Stimulated activated CD4-positive, alpha-beta T cell treated with anti-CD3 and anti-CD28 coated beads, TNF-alpha, amount 100 ng/mL, for 48 hours (primary cell): ENCODE results near the gene TMOD3.

ENCODE experiments used
- DNase-seq, 3 donors: peaks; one replicate each; pipeline ENCODE4 v3.0.0-alpha.2; 2020; ENCODE audit warnings: low read depth in 3 of 3

Gene TMOD3

DNA sequence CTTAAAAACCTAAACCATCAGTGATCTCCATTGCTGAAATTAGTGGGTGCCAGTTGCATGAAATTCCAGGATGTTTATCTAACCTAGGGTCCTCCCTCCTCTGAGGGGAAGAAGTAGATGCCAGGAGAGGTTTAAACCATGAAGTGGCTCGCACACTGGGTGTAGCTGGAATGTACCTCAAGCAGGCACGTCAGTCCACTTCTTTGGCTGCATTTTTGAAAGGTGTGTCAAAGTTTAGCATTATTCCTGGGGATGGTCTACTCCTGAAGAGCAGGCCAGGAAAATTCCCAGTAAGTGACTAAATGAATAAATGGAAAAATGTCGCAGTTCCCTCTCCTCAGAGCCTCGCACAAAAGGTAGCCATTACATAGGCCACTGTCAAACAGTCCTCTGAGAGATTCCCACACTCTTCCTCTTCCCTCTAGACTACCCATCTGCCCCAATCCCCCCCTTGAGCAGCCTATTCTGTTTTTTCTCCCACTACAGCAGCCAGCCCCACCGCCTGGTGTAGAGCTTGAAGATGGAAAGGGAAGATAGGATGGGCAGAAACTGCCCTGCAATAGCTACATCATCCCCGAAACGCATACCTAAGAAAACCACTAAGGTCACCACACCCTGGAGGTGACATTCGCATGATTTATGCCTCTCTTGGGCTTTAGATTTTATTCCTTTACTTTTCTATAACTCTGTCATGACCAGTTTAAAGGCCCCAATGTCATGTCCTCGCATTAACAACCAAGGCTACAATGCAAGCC, 655 bp upstream of the TMOD3 start:
- DNase-seq, result no peak

DNA sequence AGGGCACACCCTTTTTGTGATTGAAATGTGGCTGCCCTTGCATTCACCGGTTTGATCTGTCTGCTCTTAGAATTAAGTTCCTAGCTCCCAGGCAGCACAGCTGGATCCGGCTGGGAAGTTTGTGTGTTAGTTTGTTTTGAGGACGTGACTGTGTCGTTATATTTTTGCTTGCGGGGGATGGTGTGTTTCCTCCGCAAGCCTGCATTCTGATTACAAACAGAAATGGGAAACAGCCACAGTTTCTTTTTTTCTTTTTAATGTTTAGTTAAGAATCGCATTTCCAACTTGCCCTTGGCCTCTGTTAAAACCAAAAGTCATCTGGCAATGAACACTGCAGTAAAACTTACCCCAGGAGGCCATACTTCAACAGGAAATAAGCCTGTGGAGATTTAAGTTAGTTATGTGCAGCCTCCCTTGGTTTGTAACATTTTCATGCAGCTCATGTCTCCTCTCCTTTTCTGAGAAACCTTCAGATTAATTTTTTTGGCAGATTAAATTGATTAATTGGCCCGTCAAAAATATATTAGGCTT, 888 bp downstream of the TMOD3 start:
- no peak for DNase-seq

DNA sequence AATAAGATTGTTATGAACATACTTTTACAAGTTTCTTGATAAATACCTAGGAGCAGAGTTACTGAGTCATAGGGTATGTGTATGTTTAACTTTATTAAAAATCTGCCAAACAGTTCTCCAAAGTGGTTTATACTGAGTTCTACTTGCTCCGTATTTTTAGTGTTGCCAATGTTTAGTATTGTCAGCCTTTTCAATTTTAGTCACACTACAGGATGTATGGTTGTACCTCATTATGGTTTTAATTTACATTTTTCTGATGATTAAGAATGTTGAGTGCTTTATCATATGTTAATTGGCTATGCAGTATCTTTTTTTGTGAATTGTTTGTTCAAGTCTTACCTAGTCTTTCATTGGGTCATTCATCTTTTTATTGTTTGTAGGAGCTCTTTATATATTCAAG, 4.3 kb downstream of the TMOD3 start:
- no peak for DNase-seq

DNA sequence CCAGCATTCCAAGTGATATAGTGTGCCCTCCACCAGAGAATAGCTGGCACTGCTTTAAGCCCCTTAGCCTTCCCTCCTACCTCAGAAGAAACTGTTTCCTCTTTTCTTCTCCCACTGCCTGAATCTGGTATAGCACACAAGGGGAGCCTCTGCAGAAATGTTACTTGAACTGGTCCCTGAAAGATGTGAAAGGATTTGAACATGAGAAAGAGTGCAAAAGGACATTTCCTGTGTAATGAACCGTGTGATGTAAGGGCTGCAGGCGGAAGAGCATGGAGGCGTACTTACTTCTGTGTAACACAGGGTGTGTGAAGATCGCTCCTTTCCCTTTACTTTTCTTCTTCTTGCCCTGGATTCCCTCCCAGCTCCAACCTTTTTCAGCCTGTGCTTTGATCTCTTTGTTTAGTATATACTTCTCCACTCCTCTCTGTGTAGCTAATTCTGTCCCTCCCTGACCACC, 8.4 kb downstream of the TMOD3 start:
- no peak for DNase-seq

DNA sequence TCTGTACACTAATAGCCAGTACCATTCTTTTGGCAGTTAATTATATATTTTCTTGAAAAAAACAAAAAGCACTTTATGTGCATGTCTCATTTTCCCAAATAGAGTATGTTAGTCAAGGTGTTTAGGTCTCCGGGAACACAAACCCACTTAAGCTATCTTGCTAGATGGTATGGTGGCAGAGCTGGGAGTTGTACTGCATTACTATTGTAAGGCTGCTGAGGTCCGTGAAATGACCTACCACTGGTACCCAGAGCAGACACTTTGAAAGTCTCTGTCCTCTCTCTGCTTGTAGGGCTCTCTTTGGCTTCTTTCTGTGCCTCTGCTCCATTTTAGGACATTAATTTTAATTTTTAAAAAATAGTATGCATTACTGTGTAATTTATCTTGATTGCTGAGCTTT, 8.8 kb downstream of the TMOD3 start:
- no peak for DNase-seq

DNA sequence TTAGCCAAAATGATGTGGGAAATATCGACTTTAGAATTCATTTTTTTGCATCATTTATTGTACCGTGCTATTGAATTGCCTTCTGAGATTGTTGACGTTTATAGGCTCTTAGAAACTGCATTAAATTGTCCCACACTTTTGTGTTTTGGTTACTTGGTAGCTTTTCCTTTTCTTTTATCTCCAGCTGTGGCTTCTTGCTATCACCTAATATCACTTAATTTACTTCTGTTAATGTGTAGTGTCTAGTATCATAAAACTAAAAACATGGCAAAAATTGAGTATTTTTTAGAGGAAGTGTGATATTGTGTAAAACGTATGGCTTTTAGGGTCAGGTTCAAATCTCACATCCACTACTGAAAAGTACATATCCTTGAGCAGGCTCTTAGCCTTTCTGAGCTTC, 11.2 kb downstream of the TMOD3 start:
- no peak for DNase-seq

DNA sequence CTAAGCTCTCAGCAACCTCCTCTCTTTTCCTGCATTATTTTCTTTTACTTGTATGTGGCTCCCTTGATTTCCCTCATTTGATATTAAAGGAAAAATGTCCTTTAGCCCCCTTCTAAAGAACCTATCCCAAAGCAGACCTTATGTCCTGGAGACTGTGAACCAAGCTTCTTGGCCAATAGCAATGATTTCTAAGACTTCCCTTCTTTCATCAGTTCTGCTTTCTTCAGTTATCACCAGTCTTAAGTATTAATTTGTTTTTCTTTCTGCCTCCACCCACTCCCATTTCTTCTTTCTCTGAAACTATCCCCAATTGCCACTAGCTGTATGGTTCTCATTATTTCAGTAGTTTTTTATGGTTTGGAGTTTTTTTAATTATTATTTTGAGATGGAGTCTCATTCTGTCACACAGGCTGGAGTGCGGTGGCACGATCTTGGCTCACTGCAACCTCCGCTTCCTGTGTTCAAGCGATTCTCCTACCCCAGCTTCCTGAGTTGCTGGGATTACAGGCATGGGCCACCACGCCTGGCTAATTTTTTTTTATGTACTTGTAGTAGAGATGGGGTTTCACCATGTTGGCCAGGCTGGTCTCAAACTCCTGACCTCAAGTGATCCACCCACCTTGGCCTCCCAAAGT, 12.1 kb downstream of the TMOD3 start:
- DNase-seq, result no peak

DNA sequence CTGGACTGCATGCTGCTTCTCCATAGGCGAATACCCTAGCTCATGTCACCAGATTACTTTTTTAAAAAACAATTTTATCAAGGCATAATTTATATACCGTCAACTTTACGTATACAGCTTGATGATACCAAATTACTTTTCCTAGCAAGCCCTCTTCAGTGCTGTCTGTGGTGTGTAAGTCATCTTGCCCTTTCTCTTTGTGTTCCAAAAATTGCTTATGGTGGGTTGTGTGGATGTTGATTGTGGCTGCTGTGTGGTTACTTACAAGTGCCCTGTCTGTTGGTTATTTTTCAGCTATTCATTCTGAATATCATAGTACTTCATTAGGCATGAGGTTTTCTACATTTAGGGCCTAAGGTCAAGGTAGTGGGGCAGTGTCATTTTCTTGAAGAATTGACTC, 12.8 kb downstream of the TMOD3 start:
- DNase-seq, result no peak

DNA sequence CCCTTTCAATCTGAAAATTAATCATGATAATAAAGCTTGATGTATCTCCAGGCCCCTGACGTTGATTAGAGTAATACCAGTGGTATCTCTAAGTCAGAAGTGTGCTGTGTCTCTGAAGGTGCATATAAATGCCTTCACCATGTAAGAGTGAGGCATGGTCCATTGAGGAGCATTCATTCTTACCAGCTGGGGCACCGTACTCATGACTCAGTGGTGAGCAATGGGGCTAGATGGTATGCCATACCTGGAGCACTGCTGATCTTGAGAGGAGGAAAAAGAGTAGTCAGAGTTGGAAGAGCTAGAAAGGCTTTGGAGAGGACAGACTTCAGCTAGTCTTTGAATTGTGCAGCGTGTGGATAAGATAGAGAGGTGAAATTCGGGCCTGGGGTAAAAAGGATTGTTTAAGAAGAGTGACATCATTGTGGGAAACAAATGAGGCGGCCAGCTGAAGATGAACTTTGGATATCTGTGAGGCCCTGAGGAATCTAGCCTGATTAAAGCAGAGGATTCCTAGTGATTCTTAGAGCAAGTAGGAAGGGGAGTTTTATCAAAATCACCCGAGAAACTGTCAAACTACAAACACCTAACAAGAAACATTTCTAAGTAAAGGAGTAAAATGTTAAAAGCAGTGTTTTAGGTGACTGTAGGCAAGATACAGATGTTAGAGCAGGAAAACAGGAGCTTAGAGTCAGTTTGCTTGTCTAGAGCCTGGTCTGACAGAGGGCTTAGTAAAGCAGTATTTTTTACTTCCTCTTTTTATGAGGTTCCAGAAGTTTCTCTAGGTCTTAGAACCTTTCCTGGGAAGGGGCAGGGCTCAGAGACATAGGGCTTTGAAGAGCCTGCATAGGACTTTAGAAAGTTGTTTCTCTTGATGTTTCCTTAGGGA, 13.6 kb downstream of the TMOD3 start:
- DNase-seq, result peak in 1 of 3 donors; percentile 23

DNA sequence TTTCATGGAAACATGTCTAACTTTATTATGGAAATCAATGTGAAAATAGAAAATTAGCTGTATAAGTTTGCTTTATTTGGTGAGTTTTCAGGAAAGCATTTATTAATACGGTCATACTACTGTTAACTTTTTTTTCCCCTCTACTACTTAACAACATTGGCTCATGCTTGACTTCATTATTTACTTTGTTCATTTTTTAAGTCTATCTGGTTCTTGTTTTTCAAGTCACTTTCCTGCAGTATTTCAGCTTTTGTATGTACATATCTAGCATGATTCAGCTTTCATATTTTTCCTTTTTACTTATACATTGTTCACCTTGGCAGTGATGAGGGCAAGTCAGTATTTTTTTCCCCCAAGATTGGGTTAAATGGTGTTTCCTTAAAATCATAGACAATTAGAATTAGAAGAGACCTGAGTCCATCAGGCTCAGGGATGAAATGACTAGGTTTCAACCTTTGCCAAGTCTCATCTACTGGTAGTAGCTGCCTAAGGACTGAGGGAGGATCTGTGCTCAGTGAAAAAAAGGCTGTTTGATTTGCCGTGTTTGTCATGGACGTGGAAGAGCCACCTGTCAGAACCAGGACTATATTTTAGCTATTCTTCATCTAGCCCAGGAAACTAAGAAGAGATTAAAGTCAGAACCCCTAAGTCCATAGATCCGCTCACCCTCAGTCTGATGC, 15.4 kb downstream of the TMOD3 start:
- DNase-seq, result no peak

DNA sequence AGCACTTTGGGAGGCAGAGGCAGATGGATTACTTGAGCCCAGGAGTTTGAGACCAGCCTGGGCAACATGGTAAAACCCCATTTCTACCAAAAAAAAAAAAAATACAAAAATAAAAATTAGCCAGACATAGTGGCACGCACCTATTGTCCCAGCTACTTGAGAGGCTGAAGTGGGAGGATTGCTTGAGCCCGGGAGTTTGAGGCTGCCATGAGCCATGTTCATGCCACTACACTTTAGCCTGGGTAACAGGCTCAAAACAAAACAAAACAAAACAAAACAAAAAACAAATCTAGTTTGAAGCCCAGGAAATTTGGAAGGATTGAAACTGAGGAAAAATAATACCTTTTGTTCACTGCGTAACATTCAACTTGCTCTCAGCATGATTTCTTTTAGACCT, 16.6 kb downstream of the TMOD3 start:
- DNase-seq, result no peak

DNA sequence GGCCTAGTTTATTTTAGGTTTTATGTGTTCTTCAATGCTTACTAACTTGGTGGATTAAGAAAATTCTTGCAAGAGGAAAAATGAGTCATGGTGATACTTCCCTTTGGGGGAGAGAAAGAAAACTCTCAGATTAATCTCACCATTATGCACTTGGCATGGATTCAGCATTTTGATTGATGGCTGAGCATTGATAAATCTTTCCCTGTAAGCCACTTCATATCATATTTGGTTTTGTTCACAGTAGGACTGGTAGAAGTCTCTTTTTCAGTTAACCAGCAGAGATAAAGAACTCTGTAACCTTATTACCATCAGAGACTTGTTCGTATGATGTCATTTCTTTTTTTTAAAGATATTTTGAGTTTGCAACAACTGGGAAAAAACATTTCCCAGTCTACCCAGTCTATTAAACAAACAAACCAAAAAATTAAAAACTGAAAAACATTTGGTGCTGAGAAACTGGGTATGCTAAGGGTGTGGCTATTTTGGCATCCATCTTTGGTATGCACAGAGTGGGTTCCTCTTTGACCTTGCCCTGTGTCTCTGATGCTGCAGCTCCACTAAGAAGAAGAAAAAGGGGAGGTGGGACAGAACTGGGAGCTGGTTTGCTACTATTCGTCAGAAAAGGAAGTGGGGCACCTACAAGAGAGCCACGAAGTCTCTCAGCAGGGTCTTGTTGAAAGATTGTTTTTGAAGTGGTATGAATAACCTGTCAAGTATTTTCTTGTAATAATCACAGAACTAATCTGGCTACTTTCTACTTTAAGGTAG, 17.2 kb downstream of the TMOD3 start:
- no peak for DNase-seq

DNA sequence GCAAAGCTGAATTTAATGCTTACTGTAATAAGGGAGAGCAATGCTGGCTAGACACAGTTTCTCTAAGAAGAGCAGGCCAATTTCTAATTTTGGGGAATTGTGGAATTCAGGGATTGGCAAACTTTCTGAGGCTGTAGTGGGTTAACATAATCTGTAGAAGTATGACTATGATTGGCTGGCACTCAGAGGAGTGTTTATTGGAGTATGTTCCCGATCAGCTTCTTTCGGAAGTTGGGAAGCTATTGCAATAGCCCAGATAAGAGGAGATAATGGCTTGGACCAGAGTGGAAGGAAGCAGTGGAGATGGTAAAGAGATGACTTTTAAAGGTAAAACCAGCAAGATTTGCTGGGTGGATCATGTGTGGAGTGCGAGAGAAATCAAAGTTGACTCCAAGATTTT, 19.4 kb downstream of the TMOD3 start:
- DNase-seq, result no peak

DNA sequence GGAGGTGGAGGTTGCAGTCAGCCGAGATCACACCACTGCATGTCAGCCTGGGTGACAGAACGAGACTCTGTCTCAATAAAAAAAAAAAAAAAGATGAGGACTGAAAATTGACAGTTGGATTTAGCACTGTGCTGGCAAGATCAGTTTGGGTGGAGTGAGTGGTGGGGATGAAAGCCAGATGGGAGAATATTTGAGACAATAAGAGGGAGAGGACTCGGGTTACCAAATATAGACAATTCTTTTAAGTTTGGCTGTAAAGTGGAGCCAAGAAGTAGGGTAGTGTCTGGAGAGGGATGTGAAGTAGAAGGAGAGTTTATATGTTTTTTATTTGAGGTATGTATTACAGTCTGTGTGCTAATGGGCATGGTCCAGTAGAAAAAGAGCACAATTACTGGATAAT, 20.4 kb downstream of the TMOD3 start:
- no peak for DNase-seq

DNA sequence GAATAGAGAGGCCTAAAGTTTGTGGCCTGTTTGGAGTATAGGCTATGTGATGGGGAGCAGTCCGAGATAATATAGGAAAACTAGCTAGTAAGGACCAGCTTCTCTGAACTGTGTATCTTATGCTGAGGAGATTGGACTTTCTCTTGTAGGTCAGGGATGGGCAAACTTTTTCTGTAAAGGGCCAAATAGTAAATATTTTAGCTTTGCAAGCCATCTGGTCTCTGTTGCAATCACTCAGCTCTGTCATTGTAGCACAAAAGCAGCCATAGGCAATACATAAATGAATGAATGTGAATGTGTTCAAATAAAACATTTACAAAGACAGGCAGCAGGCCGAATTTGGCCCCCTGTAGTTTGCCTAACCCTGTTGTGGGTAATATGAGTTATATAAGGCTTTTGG, 24.5 kb downstream of the TMOD3 start:
- DNase-seq, result no peak

DNA sequence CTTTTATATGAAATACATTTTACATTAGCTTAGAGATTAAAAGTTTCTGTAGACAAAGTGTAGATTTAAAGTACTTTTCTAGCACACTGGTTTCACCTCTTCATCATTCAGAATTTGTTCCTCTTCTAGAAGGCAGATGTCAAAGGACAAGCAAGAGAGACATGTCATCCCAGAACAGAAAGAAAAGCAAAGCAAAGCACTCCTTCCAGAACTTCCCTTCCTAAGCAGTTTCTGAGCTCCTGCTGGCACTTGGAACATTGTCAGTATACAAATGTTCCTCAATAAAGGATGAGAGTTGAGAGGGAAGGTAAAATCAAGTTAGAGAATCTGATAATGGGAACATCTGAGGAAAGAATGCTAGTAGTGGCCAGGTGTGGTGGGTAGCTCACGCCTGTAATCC, 26.2 kb downstream of the TMOD3 start:
- DNase-seq, result no peak

DNA sequence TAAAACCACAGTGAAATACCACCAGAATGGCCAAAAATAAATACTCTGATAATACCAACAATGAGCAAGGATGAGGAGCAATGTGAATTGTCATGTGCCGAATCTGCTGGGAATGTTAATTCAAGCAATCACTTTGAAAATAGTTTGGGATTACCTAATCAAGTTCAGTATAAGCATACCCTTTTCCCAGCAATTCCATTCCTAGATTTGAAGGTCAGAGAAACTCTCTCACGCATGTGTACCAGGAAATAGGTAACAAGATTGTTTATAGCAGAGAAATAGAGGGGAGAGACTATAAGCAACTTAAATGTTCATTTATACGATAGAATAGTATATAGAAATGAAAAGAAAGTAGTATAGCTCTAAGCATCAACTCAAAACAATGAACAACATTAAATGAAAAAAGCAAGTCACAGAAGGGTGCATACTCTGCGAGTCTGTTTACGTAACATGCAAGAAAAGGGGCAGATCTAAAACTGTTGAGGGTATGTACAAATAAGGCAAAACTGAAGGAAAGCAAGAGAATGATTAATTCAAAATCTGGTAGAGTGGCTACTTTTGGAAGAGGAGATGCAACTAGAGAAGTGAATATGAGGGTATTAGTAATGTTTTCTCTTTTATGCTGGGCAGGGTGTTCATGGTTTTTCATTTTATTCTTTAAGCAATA, 27.4 kb downstream of the TMOD3 start:
- DNase-seq, result no peak

DNA sequence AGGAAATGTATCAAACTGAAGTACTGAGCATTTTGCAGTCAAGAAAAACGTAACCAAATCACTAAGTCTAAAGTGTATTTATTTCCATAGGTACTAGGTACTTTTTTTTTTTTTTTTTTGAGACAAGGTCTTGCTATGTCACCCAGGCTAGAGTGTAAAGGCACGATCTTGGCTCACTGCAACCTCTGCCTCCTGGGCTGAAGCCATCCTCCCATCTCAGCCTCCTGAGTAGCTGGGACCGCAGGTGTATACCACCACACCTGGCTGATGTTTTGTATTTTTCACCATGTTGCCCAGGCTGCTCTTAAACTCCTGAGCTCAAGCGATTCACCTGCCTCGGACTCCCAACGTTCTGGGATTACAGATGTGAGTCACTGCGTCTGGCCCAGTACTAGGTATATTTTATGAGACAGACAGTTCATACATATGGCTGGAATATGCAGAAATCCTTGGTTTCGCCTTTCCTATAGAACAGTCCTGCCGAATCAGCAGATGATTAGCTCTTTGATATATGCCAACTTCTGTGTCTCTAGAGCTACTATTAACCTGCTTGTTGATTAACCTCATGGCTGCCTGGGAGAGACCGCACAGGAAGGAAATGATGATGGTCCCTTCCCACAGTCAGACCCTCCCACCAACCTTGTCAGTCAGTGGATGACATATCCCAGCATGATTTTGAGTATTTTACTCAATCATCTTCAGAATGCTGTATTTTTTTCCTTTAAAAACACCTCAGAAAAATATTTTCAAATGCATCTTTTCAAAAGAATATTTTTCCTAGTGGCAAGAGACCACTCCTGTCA, 32.3 kb downstream of the TMOD3 start:
- DNase-seq, result peak in 2 of 3 donors; percentile 27 to 31

DNA sequence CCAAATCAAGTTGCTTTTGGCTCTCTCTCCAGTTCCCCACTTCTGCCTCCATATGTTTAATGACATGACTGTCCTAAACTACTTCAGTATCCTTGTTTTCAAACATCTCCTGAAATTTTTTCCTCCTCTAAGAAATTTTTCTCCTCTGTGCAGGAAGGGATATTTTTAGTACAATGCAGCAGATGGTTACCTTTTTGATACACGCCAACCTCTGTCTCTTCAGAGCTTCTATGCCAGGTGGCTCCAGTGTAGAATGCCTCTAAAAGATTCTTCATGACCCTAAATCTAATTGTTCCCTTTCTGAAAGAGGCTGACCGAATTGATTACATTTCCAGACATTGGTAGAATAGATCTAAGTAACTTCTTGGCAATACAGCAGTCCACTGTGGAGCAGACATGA, 33.7 kb downstream of the TMOD3 start:
- no peak for DNase-seq
